ENCODE measurements around the gene ZNF654. TPM values are rescaled to one million over a fixed set of nuclear protein-coding genes. Genes with fewer than 3 reads are reported as not detected.
"Not testable (repeated sequence)": the region's sequence is repeated elsewhere in the genome, so short reads cannot be mapped to it uniquely, and the experiment has no call there.

Gene ZNF654
- total RNA-seq, 1 experiment from 2014 or later, result 12.4 TPM

DNA sequence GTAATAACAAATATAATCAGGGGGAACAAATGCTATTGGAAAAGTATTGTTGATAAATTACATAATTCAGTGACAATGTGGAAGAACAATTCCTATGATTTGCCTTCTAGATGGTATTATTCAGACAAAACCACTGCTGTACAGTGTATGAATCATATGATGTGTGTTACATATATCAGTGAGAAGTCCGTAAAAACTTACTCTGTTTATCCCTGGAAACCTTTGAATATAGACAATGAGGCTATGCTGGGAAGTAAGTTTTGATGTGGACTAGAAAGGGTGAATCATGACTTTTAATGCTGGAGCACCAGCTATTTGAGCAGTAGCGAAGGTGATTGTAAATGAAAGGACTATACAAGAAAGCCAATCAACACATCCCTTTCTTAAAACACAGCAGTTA lies 108.6 kb downstream of the ZNF654 start:
- Mint-ChIP-seq H3K4me1 (ENCODE audit: insufficient read depth, unreplicated experiment) (no peaks in the 10 kb centered on the region), H3K4me3 (ENCODE audit: unreplicated experiment) (no peak overlapping the region), H3K27ac (ENCODE audit: low read depth, unreplicated experiment) (no peak overlapping the region), H3K36me3 (ENCODE audit: insufficient read depth, unreplicated experiment) (peaks cover 16% of the 10 kb centered on the region), H3K27me3 (ENCODE audit: insufficient read depth, unreplicated experiment) (no peaks in the 10 kb centered on the region), H3K9me3 (ENCODE audit: unreplicated experiment) (no peaks in the 10 kb centered on the region)
- ChIA-PET CTCF (no interaction called here), POLR2A (no interaction called here)
- no TSS peak for BruUV-seq (replicated peaks)
- no peak for DNase-seq (ENCODE audit: unreplicated experiment)
- intact Hi-C loops (cut with micrococcal nuclease), result no loop called here
- TF ChIP-seq, protein P1, sequence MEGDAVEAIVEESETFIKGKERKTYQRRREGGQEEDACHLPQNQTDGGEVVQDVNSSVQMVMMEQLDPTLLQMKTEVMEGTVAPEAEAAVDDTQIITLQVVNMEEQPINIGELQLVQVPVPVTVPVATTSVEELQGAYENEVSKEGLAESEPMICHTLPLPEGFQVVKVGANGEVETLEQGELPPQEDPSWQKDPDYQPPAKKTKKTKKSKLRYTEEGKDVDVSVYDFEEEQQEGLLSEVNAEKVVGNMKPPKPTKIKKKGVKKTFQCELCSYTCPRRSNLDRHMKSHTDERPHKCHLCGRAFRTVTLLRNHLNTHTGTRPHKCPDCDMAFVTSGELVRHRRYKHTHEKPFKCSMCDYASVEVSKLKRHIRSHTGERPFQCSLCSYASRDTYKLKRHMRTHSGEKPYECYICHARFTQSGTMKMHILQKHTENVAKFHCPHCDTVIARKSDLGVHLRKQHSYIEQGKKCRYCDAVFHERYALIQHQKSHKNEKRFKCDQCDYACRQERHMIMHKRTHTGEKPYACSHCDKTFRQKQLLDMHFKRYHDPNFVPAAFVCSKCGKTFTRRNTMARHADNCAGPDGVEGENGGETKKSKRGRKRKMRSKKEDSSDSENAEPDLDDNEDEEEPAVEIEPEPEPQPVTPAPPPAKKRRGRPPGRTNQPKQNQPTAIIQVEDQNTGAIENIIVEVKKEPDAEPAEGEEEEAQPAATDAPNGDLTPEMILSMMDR (IDR thresholded peaks at IDR 0.05; ENCODE audit: unreplicated experiment), result no peak

DNA sequence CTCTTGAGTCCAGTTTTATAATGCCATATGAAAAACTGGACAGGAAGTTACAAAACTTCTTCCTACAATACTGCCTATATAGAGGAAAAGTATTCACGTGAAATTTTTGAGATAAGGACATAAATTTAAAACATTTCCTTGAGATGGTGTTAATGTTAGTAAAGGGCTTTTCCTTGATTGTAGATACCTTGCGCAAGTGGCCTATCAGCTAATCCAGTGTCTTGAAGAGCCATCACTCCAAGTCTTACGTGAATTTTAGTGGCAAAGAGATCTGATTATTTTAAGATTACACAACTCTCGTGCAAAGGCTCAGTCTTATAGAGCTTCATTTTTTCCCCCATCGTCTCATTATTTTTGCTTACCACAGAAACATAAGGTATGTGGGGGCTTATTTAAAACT lies 109.1 kb downstream of the ZNF654 start:
- intact Hi-C loops (cut with micrococcal nuclease), result no loop called here
- Mint-ChIP-seq H3K27ac (ENCODE audit: low read depth, unreplicated experiment) (no peak overlapping the region), H3K4me3 (ENCODE audit: unreplicated experiment) (no peak overlapping the region), H3K27me3 (ENCODE audit: insufficient read depth, unreplicated experiment) (no peaks in the 10 kb centered on the region), H3K9me3 (ENCODE audit: unreplicated experiment) (no peaks in the 10 kb centered on the region), H3K36me3 (ENCODE audit: insufficient read depth, unreplicated experiment) (peaks cover 12% of the 10 kb centered on the region), H3K4me1 (ENCODE audit: insufficient read depth, unreplicated experiment) (no peaks in the 10 kb centered on the region)
- DNase-seq (ENCODE audit: unreplicated experiment), result no peak
- ChIA-PET CTCF (no interaction called here), POLR2A (no interaction called here)
- no TSS peak for BruUV-seq (replicated peaks)
- TF ChIP-seq, protein P1 (IDR thresholded peaks at IDR 0.05; ENCODE audit: unreplicated experiment), result no peak

DNA sequence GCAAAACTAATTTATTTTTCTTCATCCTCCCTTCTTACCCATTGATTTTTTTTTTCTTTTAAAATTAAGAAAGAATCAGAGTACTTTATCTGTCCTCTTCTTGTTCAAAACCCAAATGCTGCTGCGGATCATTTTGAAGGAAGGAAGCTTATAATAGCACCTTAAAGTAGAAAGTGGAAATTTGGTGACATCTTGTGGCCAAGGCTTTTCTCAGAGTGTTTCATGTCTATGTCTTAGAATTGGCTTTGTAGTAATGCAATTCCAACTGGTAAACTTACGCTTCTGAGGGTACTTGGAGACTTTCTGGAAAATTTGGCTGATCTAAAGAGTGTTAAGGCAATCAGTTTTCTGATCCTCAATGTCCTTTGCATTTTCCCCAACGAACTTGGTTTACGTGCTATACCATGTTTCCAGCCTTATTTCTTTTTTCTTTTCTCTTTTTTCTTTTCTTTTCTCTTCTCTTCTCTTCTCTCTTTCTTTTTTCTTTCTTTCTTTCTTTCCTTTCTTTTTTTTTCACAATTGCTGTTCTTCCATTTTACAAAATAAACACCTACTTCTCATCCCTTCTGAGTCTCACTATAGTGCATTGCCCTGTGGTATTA lies 121.4 kb downstream of the ZNF654 start:
- H3K4me3 Mint-ChIP-seq (ENCODE audit: unreplicated experiment), result no peak overlapping the region
- POLR2A ChIA-PET, result no interaction called here
- peak; percentile 48 for DNase-seq (ENCODE audit: unreplicated experiment)

DNA sequence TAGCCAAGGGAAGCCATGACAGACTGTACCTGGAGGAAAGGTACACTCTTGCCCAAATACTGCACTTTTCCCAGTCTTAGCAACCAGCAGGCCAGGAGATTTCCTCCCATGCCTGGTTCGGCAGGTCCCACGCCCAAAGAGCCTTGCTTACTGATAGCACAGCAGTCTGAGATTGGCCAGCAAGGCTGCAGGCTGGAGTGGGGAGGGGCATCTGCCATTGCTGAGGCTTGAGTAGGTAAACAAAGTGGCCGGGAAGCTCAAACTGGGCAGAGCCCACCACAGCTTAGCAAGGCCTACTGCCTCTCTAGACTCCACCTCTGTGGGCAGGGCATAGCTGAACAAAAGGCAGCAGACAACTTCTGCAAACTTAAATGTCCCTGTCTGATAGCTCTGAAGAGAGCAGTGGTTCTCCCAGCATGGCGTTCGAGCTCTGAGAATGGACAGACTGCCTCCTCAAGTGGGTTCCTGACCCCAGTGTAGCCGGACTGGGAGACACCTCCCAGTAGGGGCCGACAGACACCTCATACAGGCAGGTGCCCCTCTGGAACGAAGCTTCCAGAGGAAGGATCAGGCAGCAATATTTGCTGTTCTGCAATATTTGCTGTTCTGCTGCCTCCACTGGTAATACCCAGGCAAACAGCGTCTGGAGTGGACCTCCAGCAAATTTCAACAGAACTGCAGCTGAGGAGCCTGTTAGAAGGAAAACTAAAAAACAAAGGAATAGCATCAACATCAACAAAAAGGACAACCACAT lies 123.3 kb downstream of the ZNF654 start:
- POLR2A ChIA-PET, result interaction anchor here (1.5 kb wide), 1 partner anchor 32 kb away, joined by 3 read pairs; no protein-coding TSS in a partner anchor
- H3K27me3 Mint-ChIP-seq (ENCODE audit: insufficient read depth, unreplicated experiment); H3K36me3 Mint-ChIP-seq (ENCODE audit: insufficient read depth, unreplicated experiment); CTCF ChIA-PET; DNase-seq (ENCODE audit: unreplicated experiment); H3K4me1 Mint-ChIP-seq (ENCODE audit: insufficient read depth, unreplicated experiment); H3K27ac Mint-ChIP-seq (ENCODE audit: low read depth, unreplicated experiment); H3K4me3 Mint-ChIP-seq (ENCODE audit: unreplicated experiment); H3K9me3 Mint-ChIP-seq (ENCODE audit: unreplicated experiment); BruUV-seq (replicated peaks); intact Hi-C loops (cut with micrococcal nuclease): not testable (repeated sequence)

More for the DNA sequence above, 121.4 kb downstream of the ZNF654 start:
- BruUV-seq (replicated peaks), result no TSS peak
- Mint-ChIP-seq H3K27ac (ENCODE audit: low read depth, unreplicated experiment) (no peak overlapping the region), H3K9me3 (ENCODE audit: unreplicated experiment) (peaks cover 7% of the 10 kb centered on the region), H3K36me3 (ENCODE audit: insufficient read depth, unreplicated experiment) (peaks cover 4% of the 10 kb centered on the region), H3K27me3 (ENCODE audit: insufficient read depth, unreplicated experiment) (no peaks in the 10 kb centered on the region), H3K4me1 (ENCODE audit: insufficient read depth, unreplicated experiment) (no peaks in the 10 kb centered on the region)
- intact Hi-C loops (cut with micrococcal nuclease), result no loop called here
- TF ChIP-seq, protein P1 (IDR thresholded peaks at IDR 0.05; ENCODE audit: unreplicated experiment), result peak; percentile 34
- CTCF ChIA-PET, result interaction anchor here (0.6 to 1.0 kb wide), 3 partner anchors 51 to 829 kb away, joined by 3 to 4 read pairs (median 3); no protein-coding TSS in a partner anchor

All from MCF 10A (cell line).